Stimulated activated naive CD4-positive, alpha-beta T cell treated with Interleukin-2 at 50 U/mL for 16 hours (primary cell): ENCODE data around the gene ZNF771.
"Not testable (repeated sequence)": the region's sequence is repeated elsewhere in the genome, so short reads cannot be mapped to it uniquely, and the experiment has no call there.

Source experiments
- DNase-seq: peaks from one replicate; lab custom pipeline; 2025; lab: John Stamatoyannopoulos, UW

Gene ZNF771

GRCh38 chr16:30375864-30376263 lies 31.5 kb upstream of the ZNF771 start:
- no peak for DNase-seq

- no peak for DNase-seq
Measured at GRCh38 chr16:30376461-30376902, 30.9 kb upstream of the ZNF771 start.

GRCh38 chr16:30377050-30377811 lies 30.2 kb upstream of the ZNF771 start:
- no peak for DNase-seq

- peak; percentile 86 for DNase-seq
Measured at GRCh38 chr16:30377812-30378235, 29.6 kb upstream of the ZNF771 start.

- DNase-seq = peak; percentile 97
Measured at GRCh38 chr16:30378236-30379157, 28.9 kb upstream of the ZNF771 start.

- no peak for DNase-seq
Measured at GRCh38 chr16:30379158-30379783, 28.1 kb upstream of the ZNF771 start.

- no peak for DNase-seq
Measured at GRCh38 chr16:30380072-30380802, 27.2 kb upstream of the ZNF771 start.

- no peak for DNase-seq
Measured at GRCh38 chr16:30380803-30381208, 26.6 kb upstream of the ZNF771 start.

GRCh38 chr16:30381291-30382041 lies 25.9 kb upstream of the ZNF771 start:
- DNase-seq = no peak

GRCh38 chr16:30382111-30382881 lies 25.1 kb upstream of the ZNF771 start, which contains the start of gene SEPTIN1:
TSS of gene SEPTIN1 (minus strand) at chr16:30382561. CDS start at chr16:30382542, 19 bp downstream.
- DNase-seq = peak; percentile 71

- DNase-seq = no peak
Measured at GRCh38 chr16:30383521-30383920, 23.9 kb upstream of the ZNF771 start.

- DNase-seq = no peak
Measured at GRCh38 chr16:30394592-30395154, 12.7 kb upstream of the ZNF771 start.

GRCh38 chr16:30395155-30395991 lies 12.0 kb upstream of the ZNF771 start, which contains the start of gene ZNF48:
TSS of gene ZNF48 (plus strand) at chr16:30395420. CDS start at chr16:30395795, 375 bp downstream.
- DNase-seq = peak; percentile 51

GRCh38 chr16:30395992-30396585 lies 11.3 kb upstream of the ZNF771 start:
- DNase-seq = no peak

- not testable (repeated sequence) for DNase-seq
Measured at GRCh38 chr16:30396627-30397026, 10.8 kb upstream of the ZNF771 start.

- no peak for DNase-seq
Measured at GRCh38 chr16:30397056-30397455, 10.3 kb upstream of the ZNF771 start.

- DNase-seq = no peak
Measured at GRCh38 chr16:30397776-30398660, 9.4 kb upstream of the ZNF771 start.
